ENCODE measurements around the gene SIGLEC1.

GRCh38 chr20:3744806-3745685, 32.6 kb upstream of the SIGLEC1 start:
- TF ChIP-seq, protein P1, sequence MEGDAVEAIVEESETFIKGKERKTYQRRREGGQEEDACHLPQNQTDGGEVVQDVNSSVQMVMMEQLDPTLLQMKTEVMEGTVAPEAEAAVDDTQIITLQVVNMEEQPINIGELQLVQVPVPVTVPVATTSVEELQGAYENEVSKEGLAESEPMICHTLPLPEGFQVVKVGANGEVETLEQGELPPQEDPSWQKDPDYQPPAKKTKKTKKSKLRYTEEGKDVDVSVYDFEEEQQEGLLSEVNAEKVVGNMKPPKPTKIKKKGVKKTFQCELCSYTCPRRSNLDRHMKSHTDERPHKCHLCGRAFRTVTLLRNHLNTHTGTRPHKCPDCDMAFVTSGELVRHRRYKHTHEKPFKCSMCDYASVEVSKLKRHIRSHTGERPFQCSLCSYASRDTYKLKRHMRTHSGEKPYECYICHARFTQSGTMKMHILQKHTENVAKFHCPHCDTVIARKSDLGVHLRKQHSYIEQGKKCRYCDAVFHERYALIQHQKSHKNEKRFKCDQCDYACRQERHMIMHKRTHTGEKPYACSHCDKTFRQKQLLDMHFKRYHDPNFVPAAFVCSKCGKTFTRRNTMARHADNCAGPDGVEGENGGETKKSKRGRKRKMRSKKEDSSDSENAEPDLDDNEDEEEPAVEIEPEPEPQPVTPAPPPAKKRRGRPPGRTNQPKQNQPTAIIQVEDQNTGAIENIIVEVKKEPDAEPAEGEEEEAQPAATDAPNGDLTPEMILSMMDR (conservative IDR thresholded peaks at IDR 0.05), result no peak
- no peak for TF ChIP-seq EZH2 (IDR thresholded peaks at IDR 0.05; ENCODE audit: low read depth)

All from PC-9 (cell line).